Epithelial cell of proximal tubule (primary cell): ENCODE results near the gene SLC1A5. TPM values are rescaled to one million over a fixed set of nuclear protein-coding genes. Genes with fewer than 3 reads are reported as not detected.
"Not testable (repeated sequence)": the region's sequence is repeated elsewhere in the genome, so short reads cannot be mapped to it uniquely, and the experiment has no call there.

ENCODE experiments used
- DNase-seq: peaks from one replicate; pipeline ENCODE4 v3.0.0-alpha.2; 2011; ENCODE audit warnings: low read depth
- H3K4me3 ChIP-seq: 2 replicates; pipeline ENCODE4 v1.5.1; 2011; ENCODE audit warnings: low read depth, mild to moderate bottlenecking, low read length
- CTCF ChIP-seq: conservative IDR thresholded peaks from 2 replicates; pipeline ENCODE4 v1.5.1; 2012; ENCODE audit warnings: low read depth, mild to moderate bottlenecking, low read length
- total RNA-seq: library from RNA; depleted of rRNA; stranded (reverse); fragments of >200 nt; gene quantifications from 2 replicates; pipeline ENCODE4 v1.2.3, GENCODE V29; 2015

The SLC1A5 gene
- total RNA-seq, 1 donor from 2014 or later = 85.1 TPM

GRCh38 chr19:46812977-46813838 is 24.8 kb upstream of the SLC1A5 start:
- H3K4me3 ChIP-seq = no peak overlapping the region
- no peak for TF ChIP-seq CTCF
- DNase-seq = no peak

- no peak for DNase-seq
- no peak for TF ChIP-seq CTCF
- no peak overlapping the region for H3K4me3 ChIP-seq
Observed at GRCh38 chr19:46809534-46810272, 21.3 kb upstream of the SLC1A5 start.

- TF ChIP-seq CTCF = no peak
- no peak overlapping the region for H3K4me3 ChIP-seq
- no peak for DNase-seq
Observed at GRCh38 chr19:46806656-46807055, 18.3 kb upstream of the SLC1A5 start.

GRCh38 chr19:46804432-46804831 is 16.0 kb upstream of the SLC1A5 start:
- not testable (repeated sequence) for DNase-seq, H3K4me3 ChIP-seq

GRCh38 chr19:46803555-46803954 is 15.2 kb upstream of the SLC1A5 start:
- DNase-seq = no peak
- H3K4me3 ChIP-seq = no peak overlapping the region
- no peak for TF ChIP-seq CTCF

GRCh38 chr19:46802152-46802551 is 13.8 kb upstream of the SLC1A5 start:
- DNase-seq = no peak
- no peak overlapping the region for H3K4me3 ChIP-seq
- TF ChIP-seq CTCF = no peak

GRCh38 chr19:46798713-46799112 is 10.3 kb upstream of the SLC1A5 start:
- no peak for TF ChIP-seq CTCF
- no peak overlapping the region for H3K4me3 ChIP-seq
- DNase-seq = no peak
